Right ventricle myocardium inferior (tissue), 1 donor: ENCODE data around the gene MTMR10. TPM values are rescaled to one million over a fixed set of nuclear protein-coding genes. Genes with fewer than 3 reads are reported as not detected.

Source experiments
- ATAC-seq: fragments of 200-7000 bp; cut with Tn5 transposase; one replicate; pipeline ENCODE4 v1.9.1; 2020; ENCODE audit warnings: mild to moderate bottlenecking, moderate library complexity
- DNase-seq: peaks from one replicate; pipeline ENCODE4 v3.0.0; 2021; ENCODE audit errors: missing footprints
- intact Hi-C: fragments of 100-400 bp; cut with DNase I; formaldehyde crosslinking; loops from one replicate; pipeline ENCODE4 v1.11.0; 2022
- total RNA-seq: library from RNA; stranded (reverse); fragmentation: NEBNext Ultra II Directional; extraction: Animal tissue kit (Norgen Biotek cat#: 25700); gene quantifications from one replicate; pipeline ENCODE4 v1.2.1, GENCODE V29; 2021
- donor health status: DM: no; HTN: yes; CAD: no; lungs with severe emphysema.

The MTMR10 gene
- total RNA-seq, 1 donor from 2014 or later, result 31.4 TPM

DNA sequence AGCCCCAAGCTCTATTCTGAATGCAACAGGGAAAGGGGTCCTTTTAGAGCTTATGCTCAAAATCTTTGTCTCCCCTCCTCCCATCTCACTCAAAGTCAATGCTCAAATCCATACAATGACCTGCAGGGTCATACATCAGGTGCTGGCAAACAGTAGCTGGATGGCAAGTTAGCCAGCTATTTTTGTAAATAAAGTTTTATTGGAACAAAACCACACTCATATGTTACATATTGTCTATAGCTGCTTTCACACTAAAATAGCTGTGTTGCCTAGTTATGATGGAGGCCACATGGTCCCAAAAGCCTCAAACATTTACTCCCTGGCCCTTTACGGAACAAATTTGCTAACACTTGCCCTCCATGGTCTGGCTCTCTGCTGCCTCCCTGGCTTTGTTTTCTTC is 89.5 kb downstream of the MTMR10 start:
- intact Hi-C loops, result loop anchor here (2.0 to 5.0 kb wide), 2 partner anchors 90 to 227 kb away; partner anchors contain the start of gene MTMR10
- DNase-seq (no peak), ATAC-seq (no peak)

- intact Hi-C loops, result no loop called here
- ATAC-seq, result no peak
- DNase-seq, result no peak
These were observed 95.2 kb downstream of the MTMR10 start for GRCh38 chr15:30896211-30896606.

GRCh38 chr15:30895461-30896210 is 95.8 kb downstream of the MTMR10 start:
- intact Hi-C loops, result no loop called here
- ATAC-seq, result no peak

DNA sequence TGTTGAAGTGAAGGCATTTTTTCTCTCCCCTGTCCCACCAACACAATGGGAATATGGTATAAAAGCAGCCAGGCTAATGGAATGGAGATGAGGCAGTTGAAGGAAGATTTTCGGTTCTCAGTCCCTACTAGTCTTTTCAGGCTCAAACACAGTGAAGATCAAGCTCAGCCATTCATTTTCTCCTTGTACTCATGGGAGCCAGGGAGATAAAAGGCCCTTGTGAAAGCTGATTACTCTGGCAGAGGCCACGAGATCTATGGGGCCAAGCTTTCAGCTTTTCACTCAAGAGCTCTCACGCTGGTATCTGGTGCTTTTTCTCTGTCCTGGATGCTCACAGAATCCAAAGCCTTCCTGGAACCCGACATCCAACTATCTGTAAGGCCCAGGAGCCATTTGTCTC is 102.2 kb downstream of the MTMR10 start:
- ATAC-seq (no peak), DNase-seq (no peak)
- intact Hi-C loops, result no loop called here

More at GRCh38 chr15:30895461-30896210, 95.8 kb downstream of the MTMR10 start:
- no peak for DNase-seq

Other genes with a start within 250 kb of the MTMR10 start
- gene FAN1, start 87.7 kb downstream of the MTMR10 start, total RNA-seq, result 23.5 TPM
- not detected for gene TRPM1, start 110.1 kb upstream of the MTMR10 start, total RNA-seq